GM12891 (cell line): ENCODE measurements around the gene KIF25.

Experiments
- POLR2AphosphoS5 ChIP-seq: IDR thresholded peaks from 2 replicates; pipeline ENCODE4 v1.6.1; 2011; ENCODE audit warnings: low read depth, low read length, control low read depth
- TAF1 ChIP-seq: IDR thresholded peaks from 2 replicates; pipeline ENCODE4 v1.6.1; 2011; ENCODE audit warnings: low read depth, low read length, control low read depth

DNA sequence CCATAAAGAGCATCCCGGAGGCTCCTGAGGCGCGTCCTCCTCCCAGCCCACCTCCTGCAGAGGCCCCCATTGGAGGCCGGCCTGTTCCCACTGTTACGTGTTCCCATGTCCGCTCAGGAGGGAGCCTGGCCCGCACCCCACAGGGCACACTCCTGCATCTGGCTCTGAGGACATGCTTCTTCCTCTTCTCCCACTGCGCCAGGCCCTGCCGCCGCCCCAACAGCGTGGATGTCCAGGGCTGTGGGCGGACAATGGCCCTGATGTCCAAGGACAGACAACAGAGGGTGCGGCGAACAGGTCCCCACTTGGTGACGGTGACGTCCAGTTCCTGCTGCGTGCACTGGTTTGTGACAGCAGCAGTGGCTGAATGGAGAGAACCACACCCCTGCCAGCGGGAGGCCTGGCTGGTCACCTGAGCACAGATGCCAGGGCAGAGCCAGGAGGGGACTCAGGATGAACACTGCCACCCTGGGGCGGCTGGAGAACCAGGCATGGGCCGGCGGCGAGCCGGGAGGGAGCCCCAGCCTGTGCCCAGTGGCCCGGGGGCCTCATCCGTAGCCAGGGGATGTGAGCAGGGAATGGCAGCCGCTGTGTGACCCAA lies 54.9 kb downstream of the KIF25 start:
- TF ChIP-seq POLR2AphosphoS5 (no peak), TAF1 (no peak)
